ENCODE results near the gene PRTG.

The PRTG gene

GRCh38 chr15:55659481-55659880, 83.5 kb downstream of the PRTG start:
- DNase-seq (ENCODE audit: low read depth): no peak
- H3K4me3 ChIP-seq (ENCODE audit: low read length): no peak overlapping the region

GRCh38 chr15:55658886-55659285, 84.1 kb downstream of the PRTG start:
- H3K4me3 ChIP-seq (ENCODE audit: low read length): no peak overlapping the region
- DNase-seq (ENCODE audit: low read depth): no peak
- TF ChIP-seq, protein P1, sequence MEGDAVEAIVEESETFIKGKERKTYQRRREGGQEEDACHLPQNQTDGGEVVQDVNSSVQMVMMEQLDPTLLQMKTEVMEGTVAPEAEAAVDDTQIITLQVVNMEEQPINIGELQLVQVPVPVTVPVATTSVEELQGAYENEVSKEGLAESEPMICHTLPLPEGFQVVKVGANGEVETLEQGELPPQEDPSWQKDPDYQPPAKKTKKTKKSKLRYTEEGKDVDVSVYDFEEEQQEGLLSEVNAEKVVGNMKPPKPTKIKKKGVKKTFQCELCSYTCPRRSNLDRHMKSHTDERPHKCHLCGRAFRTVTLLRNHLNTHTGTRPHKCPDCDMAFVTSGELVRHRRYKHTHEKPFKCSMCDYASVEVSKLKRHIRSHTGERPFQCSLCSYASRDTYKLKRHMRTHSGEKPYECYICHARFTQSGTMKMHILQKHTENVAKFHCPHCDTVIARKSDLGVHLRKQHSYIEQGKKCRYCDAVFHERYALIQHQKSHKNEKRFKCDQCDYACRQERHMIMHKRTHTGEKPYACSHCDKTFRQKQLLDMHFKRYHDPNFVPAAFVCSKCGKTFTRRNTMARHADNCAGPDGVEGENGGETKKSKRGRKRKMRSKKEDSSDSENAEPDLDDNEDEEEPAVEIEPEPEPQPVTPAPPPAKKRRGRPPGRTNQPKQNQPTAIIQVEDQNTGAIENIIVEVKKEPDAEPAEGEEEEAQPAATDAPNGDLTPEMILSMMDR (conservative IDR thresholded peaks at IDR 0.05; ENCODE audit: low read length): no peak

More at GRCh38 chr15:55659481-55659880, 83.5 kb downstream of the PRTG start:
- TF ChIP-seq, protein P1 (conservative IDR thresholded peaks at IDR 0.05; ENCODE audit: low read length): no peak

- TF ChIP-seq, protein P1 (conservative IDR thresholded peaks at IDR 0.05; ENCODE audit: low read length): no peak
- H3K4me3 ChIP-seq (ENCODE audit: low read length): no peak overlapping the region
- DNase-seq (ENCODE audit: low read depth): no peak
These were observed 88.4 kb downstream of the PRTG start for GRCh38 chr15:55654561-55655031.

DNA sequence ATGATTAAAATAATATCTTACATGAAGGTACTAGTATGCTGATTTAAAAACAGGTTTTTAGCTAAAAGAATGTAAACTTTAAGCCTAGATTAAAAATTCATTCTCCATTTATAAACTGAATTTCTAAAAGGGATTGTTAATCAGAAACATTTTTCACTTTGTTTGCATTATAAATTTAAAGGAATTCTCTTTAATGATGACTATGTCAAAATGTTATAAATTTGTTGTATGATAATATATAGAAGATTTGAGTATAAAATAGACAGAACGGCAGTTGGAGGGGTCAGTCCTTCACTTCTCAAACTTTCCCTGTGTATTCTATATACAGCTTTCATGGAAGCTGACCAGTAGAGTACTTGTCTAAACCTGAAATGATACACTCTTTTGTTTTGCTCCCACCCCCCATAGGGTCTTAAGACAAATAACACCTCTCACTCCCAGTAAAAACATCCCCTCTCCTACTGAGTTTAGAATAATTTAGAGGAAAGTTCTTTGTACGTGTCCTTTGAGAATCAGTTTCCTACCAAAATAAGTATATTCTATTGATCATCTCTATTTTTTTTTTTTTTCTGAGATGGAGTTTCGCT, 90.0 kb downstream of the PRTG start:
- DNase-seq (ENCODE audit: low read depth): no peak
- TF ChIP-seq, protein P1 (conservative IDR thresholded peaks at IDR 0.05; ENCODE audit: low read length): no peak
- H3K4me3 ChIP-seq (ENCODE audit: low read length): no peak overlapping the region

- TF ChIP-seq, protein P1 (conservative IDR thresholded peaks at IDR 0.05; ENCODE audit: low read length): no peak
These were observed 90.6 kb downstream of the PRTG start for GRCh38 chr15:55652359-55652758.

GRCh38 chr15:55649058-55649423, 93.9 kb downstream of the PRTG start:
- no peak overlapping the region for H3K4me3 ChIP-seq (ENCODE audit: low read length)
- TF ChIP-seq, protein P1 (conservative IDR thresholded peaks at IDR 0.05; ENCODE audit: low read length): no peak
- DNase-seq (ENCODE audit: low read depth): peak; percentile 73

More at GRCh38 chr15:55652359-55652758, 90.6 kb downstream of the PRTG start:
- DNase-seq (ENCODE audit: low read depth): no peak
- no peak overlapping the region for H3K4me3 ChIP-seq (ENCODE audit: low read length)

DNA sequence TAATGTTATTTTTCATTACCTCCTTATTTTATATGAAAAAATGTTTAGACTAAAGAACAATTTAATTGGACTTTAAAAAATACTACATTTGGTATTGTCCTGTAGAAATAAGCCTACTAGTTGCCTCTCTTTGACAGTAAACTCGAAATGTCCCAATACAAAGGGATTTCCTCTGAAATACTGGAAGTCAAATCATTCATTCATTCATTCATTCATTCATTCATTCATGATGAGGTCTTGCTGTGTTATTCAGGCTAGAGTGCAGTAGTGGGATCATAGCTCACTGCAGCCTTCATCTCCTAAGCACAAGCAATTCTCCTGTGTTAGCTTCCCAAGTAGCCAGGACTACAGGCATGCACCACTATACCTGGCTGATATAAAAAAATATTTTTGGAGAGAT, 104.2 kb downstream of the PRTG start:
- no peak for DNase-seq (ENCODE audit: low read depth)
- H3K4me3 ChIP-seq (ENCODE audit: low read length): no peak overlapping the region
- TF ChIP-seq, protein P1 (conservative IDR thresholded peaks at IDR 0.05; ENCODE audit: low read length): no peak

Data from AG10803 (cell line).